NCI-H1417 treated with DMSO at 0.1 percent for 48 hours (cell line): ENCODE measurements around the gene OR2A25.
"Not testable (repeated sequence)": the region's sequence is repeated elsewhere in the genome, so short reads cannot be mapped to it uniquely, and the experiment has no call there.

Experiments
- DNase-seq: peaks from one replicate; lab custom pipeline; 2025; lab: John Stamatoyannopoulos, UW

Gene OR2A25, protein sequence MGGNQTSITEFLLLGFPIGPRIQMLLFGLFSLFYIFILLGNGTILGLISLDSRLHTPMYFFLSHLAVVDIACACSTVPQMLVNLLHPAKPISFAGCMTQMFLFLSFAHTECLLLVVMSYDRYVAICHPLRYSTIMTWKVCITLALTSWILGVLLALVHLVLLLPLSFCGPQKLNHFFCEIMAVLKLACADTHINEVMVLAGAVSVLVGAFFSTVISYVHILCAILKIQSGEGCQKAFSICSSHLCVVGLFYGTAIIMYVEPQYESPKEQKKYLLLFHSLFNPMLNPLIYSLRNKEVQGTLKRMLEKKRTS

GRCh38 chr7:144069511-144069910, at the start of gene OR2A25:
OR2A25 (plus strand) TSS chr7:144069811; CDS start chr7:144074220, 4,409 bp downstream.
- DNase-seq, result no peak

DNA sequence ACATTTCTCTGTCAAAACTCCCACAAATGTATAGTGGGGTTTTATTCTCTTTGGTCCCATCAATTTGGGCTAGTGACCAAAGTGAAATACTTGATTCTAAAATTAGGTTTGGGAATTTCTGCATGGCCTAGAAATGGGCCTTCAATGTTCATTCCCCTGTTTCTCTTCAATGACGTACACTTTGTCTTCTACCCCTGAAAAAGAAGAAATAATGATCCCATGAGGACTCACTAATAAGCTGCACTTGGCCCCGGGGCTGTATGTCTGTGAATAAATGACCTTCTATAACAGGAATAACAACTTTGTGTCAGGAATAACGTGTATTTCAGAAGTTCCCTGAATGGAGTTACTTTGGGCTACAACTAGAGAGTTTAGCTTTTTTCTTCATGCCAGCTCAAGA, 49.3 kb upstream of the OR2A25 start:
- DNase-seq, result no peak

GRCh38 chr7:144022169-144022568, 47.4 kb upstream of the OR2A25 start:
- DNase-seq, result no peak

- DNase-seq, result no peak
Observed at GRCh38 chr7:144023171-144023827, 46.3 kb upstream of the OR2A25 start.

- DNase-seq, result no peak
Observed at GRCh38 chr7:144024213-144024612, 45.4 kb upstream of the OR2A25 start.

DNA sequence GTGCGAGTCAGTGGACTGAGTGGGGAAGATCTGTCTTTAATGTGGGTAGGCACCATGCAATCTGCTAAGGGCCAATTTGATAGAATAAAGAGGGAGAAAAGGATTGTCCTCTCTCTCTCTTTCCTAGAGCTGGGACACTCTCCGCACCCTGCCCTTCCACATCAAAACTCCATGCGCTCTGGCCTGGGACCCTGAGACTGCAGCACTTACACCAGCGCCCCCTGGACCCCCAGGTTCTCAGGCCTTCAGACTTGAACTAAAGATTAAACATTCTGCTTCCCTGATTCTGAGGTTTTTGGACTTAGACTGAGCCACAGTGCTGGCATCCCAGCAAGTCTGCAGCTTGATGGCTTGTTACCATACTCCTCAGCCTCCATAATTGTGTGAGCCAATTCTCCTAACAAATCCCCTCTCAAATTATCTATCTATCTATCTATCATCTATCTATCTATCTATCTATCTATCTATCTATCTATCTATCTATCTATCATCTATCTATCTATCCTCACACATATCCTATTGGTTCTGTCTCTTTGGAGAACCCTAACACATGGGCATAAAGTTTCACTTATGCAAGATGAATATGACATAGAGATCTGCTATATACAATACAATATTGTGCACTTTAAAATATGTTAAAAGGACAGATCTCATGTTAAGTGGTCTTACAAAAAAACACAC, 43.3 kb upstream of the OR2A25 start:
- DNase-seq, result no peak

- no peak for DNase-seq
Observed at GRCh38 chr7:144027070-144027469, 42.5 kb upstream of the OR2A25 start.

DNA sequence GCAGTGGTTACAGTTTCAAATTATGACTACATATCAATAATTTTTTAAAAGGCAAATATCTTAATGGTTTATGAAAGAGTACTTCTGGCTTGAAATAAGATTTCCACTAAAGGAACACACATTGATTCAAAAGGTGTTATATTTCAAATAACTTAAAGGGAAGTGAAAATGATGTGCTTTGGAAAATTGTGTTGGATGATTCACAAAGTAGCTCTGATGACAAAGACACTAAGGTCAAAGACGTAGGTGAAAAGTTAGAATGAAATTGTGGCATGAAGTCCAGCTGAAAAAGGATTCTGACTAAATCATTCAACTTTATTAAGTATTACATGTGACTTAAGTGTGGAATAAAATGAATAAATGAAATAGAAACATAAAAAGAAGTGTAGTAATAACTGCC, 41.6 kb upstream of the OR2A25 start:
- no peak for DNase-seq

GRCh38 chr7:144028547-144028946, 41.1 kb upstream of the OR2A25 start:
- DNase-seq, result no peak

DNA sequence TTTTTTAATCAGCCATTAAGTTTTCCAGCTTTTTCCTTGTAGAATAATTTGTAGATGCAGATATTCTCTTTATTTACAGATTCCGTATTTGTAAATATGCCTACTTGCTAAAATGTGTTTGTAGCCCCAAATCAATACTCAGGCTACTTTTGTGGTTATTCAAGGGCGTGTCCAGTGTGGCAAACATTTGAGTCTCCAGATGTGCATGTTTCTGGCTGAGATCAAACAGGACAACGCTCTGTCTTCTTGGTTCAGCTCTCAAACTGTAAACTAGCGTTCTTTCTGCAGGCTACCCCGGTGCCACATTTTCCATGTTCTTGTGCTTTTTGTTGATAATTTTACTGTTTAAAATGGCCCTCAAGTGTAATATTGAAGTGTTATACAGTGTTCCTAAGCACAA, 37.1 kb upstream of the OR2A25 start:
- no peak for DNase-seq

- DNase-seq, result no peak
Observed at GRCh38 chr7:144032985-144033709, 36.5 kb upstream of the OR2A25 start.

GRCh38 chr7:144035385-144035784, 34.2 kb upstream of the OR2A25 start:
- no peak for DNase-seq

DNA sequence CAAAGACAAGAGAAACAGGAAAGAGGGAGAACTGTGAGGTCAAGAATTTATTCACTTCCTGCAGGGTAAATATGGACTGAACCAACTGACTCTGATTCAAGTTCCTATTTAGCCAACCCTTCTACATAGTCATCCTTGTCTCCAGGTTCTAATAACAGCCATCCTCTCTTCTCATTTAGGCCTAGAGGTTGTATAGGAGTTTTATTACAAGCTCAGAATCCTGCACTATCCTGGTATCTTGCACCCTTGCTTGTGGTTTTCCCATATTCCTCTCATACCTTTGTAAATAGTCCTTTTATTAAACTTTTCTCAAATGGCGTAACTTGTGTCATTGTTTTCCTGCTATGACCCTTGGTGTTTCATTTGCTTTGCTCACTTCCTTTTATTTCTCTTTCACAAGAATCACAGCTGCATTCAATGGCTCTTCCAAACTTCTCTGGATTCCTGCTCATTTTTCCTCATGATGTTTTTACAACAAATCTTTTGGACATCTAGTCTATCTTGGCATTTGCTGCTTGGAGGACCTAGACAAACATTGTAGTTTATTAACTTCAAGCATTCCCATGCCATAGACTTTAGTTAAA, 33.2 kb upstream of the OR2A25 start:
- DNase-seq, result no peak

- no peak for DNase-seq
Observed at GRCh38 chr7:144037414-144038035, 32.1 kb upstream of the OR2A25 start.

DNA sequence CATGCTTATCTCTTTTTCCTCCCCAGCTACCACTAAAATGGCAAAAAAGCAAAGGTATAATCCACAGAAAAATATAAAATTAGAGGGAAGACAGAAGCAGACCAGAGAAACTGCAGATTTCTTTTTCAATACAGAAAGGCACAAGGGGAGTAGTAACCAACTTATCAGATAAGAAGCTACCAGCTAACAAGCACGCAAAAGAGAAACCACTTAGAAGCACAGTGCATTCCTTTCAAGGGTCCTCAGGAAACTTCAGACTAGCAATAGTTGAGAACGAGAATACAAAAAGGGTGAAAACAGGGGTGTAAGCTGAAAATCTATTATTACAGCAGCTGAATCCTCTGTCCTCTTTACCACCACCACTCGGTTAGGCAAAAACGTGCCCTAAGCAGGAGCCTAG, 30.7 kb upstream of the OR2A25 start:
- no peak for DNase-seq

DNA sequence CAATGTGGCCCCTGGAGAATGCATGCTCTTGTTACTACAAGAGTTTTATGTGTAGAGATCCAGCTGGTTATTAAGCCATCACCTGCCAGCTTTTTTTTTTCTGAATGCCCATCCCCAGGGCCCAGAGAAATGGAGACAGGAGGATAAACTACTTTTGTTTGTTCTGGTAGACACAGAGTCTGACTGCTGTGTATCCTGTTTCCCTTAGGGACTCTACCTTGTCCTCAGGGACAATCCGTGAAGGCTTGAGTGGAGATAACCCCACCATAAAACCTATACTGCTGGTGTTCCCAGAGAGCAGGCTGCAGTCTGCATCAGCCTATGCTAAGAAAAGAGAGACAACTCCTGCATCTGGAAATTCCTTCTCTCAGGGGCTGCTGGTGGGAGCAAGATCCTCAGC, 21.0 kb upstream of the OR2A25 start, which contains the start of gene OR2A5:
Gene OR2A5 (plus strand): TSS at position 301 of the 400 bp plus-strand sequence. CDS start 1,454 bp downstream, outside the sequence.
- no peak for DNase-seq

DNA sequence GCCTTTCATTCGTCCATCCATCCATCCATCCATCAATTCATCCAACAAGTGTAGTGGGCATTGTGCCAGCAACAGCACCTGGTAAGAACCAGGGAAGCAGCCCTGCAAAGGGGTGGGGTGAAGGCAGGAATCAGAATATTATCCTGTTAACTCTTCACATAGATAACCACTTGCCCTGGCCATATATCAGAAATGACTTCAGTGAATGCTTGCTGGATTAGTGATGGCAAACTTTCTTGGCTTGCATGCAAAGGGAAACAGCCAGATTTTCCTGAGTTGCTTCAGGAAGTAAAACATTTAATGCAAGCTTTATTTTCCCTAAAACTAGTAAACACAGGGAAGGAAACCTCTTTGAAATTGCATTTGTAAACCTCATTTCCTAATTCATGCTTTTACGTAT, 20.1 kb upstream of the OR2A25 start:
- DNase-seq, result no peak

- no peak for DNase-seq
Observed at GRCh38 chr7:144050093-144050492, 19.5 kb upstream of the OR2A25 start.

GRCh38 chr7:144050884-144051283, 18.7 kb upstream of the OR2A25 start:
- not testable (repeated sequence) for DNase-seq

DNA sequence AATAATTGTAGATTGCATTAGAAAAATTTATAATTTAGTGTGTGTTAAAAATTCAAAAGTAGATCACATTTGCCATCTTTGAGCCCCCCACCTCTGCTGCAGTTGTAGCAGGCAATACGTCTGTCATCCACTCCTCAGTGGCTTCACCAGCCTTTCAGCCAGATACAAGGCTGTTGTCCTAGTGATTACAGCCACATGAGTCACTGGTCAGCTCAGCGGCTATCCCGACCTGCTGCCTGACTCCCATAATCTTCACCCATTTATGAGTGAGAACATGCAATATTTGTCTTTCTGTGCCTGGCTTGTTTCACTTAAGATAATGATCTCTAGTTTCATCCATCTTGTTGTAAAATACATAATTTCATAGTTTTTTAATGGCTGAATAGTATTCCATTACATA, 11.7 kb upstream of the OR2A25 start:
- no peak for DNase-seq

GRCh38 chr7:144063710-144064109, 5.9 kb upstream of the OR2A25 start:
- DNase-seq, result no peak

DNA sequence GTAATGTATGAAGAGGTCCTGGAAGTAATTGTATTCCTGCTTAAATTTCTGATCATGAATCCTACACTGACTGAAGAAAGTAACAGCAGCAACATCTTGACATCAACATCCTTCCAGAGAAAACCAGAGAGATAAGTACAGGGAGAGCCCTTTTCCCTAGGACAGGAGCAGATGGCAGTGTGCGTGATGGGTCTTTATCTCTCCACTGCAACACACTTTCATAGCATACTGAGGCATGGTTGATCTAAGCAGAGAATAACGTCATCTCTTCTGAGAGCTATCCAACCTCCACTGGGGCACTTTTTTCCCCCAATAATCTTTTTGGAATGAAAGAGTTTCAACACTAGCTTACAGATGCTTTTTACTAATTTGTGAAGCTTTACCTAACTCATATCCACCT, 342 bp downstream of the OR2A25 start:
- DNase-seq, result no peak
